GM19372 (cell line): Measurements from ENCODE around the gene AATK.

Experiments
- ATAC-seq: cut with Tn5 transposase; IDR thresholded peaks from one replicate; pipeline ENCODE4 v1.9.1; 2021; ENCODE audit warnings: mild to moderate bottlenecking, low read depth, moderate library complexity; ENCODE audit not compliant: unreplicated experiment

Gene AATK

GRCh38 chr17:81183316-81183715 lies 17.3 kb upstream of the AATK start:
- ATAC-seq = no peak

GRCh38 chr17:81182596-81182995 lies 16.6 kb upstream of the AATK start:
- no peak for ATAC-seq

GRCh38 chr17:81181811-81182185 lies 15.8 kb upstream of the AATK start:
- no peak for ATAC-seq

GRCh38 chr17:81180836-81181810 lies 15.1 kb upstream of the AATK start:
- no peak for ATAC-seq

GRCh38 chr17:81179861-81180260 lies 13.8 kb upstream of the AATK start:
- ATAC-seq = no peak

GRCh38 chr17:81179220-81179619 lies 13.2 kb upstream of the AATK start:
- no peak for ATAC-seq

- no peak for ATAC-seq
Observed at GRCh38 chr17:81178136-81179091, 12.4 kb upstream of the AATK start.

- ATAC-seq = no peak
Observed at GRCh38 chr17:81176666-81177065, 10.6 kb upstream of the AATK start.

- ATAC-seq = no peak
Observed at GRCh38 chr17:81173762-81174155, 7.7 kb upstream of the AATK start.

GRCh38 chr17:81173052-81173761 lies 7.2 kb upstream of the AATK start:
- no peak for ATAC-seq

GRCh38 chr17:81171941-81172340 lies 5.9 kb upstream of the AATK start:
- ATAC-seq = no peak

- no peak for ATAC-seq
Observed at GRCh38 chr17:81170727-81171494, 4.9 kb upstream of the AATK start.

- no peak for ATAC-seq
Observed at GRCh38 chr17:81169870-81170309, 3.9 kb upstream of the AATK start.

- no peak for ATAC-seq
Observed at GRCh38 chr17:81167638-81168037, 1.6 kb upstream of the AATK start.

GRCh38 chr17:81167194-81167524 lies 1.1 kb upstream of the AATK start:
- ATAC-seq = no peak

GRCh38 chr17:81165246-81166032 lies 582 bp downstream of the AATK start, which contains the start of gene PVALEF:
TSS of gene PVALEF (plus strand) at chr17:81165507. CDS start at chr17:81181227, 15,720 bp downstream.
- ATAC-seq = no peak

- no peak for ATAC-seq
Observed at GRCh38 chr17:81164371-81165245, 1.4 kb downstream of the AATK start.
